ENCODE results near the gene COL20A1.

COL20A1 gene

GRCh38 chr20:63287697-63288580 lies 5.0 kb upstream of the COL20A1 start:
- Histone ChIP-seq H3K4me3 (ENCODE audit: low read length) (no peak overlapping the region), H3K27me3 (replicated peaks; ENCODE audit: control insufficient read depth, insufficient read depth, low read length) (no peaks in the 10 kb centered on the region), H3K9ac (ENCODE audit: low read length) (no peak overlapping the region), H3K36me3 (ENCODE audit: control insufficient read depth, insufficient read depth, low read length, severe bottlenecking) (peaks cover 38% of the 10 kb centered on the region), H3K9me3 (ENCODE audit: control insufficient read depth, low read length) (no peaks in the 10 kb centered on the region), H3K4me1 (ENCODE audit: control insufficient read depth, insufficient read depth, low read length) (peaks cover 8% of the 10 kb centered on the region)
- no peak for DNase-seq (ENCODE audit: low read depth)

GRCh38 chr20:63288581-63289251 lies 4.3 kb upstream of the COL20A1 start:
- no peaks in the 10 kb centered on the region for H3K9me3 ChIP-seq (ENCODE audit: control insufficient read depth, low read length)
- H3K4me1 ChIP-seq (ENCODE audit: control insufficient read depth, insufficient read depth, low read length): peaks cover 8% of the 10 kb centered on the region
- H3K27me3 ChIP-seq (replicated peaks; ENCODE audit: control insufficient read depth, insufficient read depth, low read length): no peaks in the 10 kb centered on the region
- peaks cover 30% of the 10 kb centered on the region for H3K36me3 ChIP-seq (ENCODE audit: control insufficient read depth, insufficient read depth, low read length, severe bottlenecking)
- H3K9ac ChIP-seq (ENCODE audit: low read length): no peak overlapping the region
- no peak for DNase-seq (ENCODE audit: low read depth)
- H3K4me3 ChIP-seq (ENCODE audit: low read length): no peak overlapping the region

- Histone ChIP-seq H3K9me3 (ENCODE audit: control insufficient read depth, low read length) (no peaks in the 10 kb centered on the region), H3K27me3 (replicated peaks; ENCODE audit: control insufficient read depth, insufficient read depth, low read length) (peaks cover 2% of the 10 kb centered on the region), H3K4me1 (ENCODE audit: control insufficient read depth, insufficient read depth, low read length) (peaks cover 8% of the 10 kb centered on the region), H3K36me3 (ENCODE audit: control insufficient read depth, insufficient read depth, low read length, severe bottlenecking) (peaks cover 29% of the 10 kb centered on the region), H3K4me3 (ENCODE audit: low read length) (no peak overlapping the region), H3K9ac (ENCODE audit: low read length) (no peak overlapping the region)
- DNase-seq (ENCODE audit: low read depth): no peak
Observed at GRCh38 chr20:63289311-63290135, 3.5 kb upstream of the COL20A1 start.

- no peak overlapping the region for H3K4me3 ChIP-seq (ENCODE audit: low read length)
- no peaks in the 10 kb centered on the region for H3K9me3 ChIP-seq (ENCODE audit: control insufficient read depth, low read length)
- no peak for DNase-seq (ENCODE audit: low read depth)
- H3K9ac ChIP-seq (ENCODE audit: low read length): no peak overlapping the region
- H3K27me3 ChIP-seq (replicated peaks; ENCODE audit: control insufficient read depth, insufficient read depth, low read length): peaks cover 8% of the 10 kb centered on the region
- peaks cover 8% of the 10 kb centered on the region for H3K4me1 ChIP-seq (ENCODE audit: control insufficient read depth, insufficient read depth, low read length)
- peaks cover 29% of the 10 kb centered on the region for H3K36me3 ChIP-seq (ENCODE audit: control insufficient read depth, insufficient read depth, low read length, severe bottlenecking)
Observed at GRCh38 chr20:63290136-63290676, 2.8 kb upstream of the COL20A1 start.

GRCh38 chr20:63290677-63291472 lies 2.1 kb upstream of the COL20A1 start:
- Histone ChIP-seq H3K4me1 (ENCODE audit: control insufficient read depth, insufficient read depth, low read length) (peaks cover 8% of the 10 kb centered on the region), H3K9ac (ENCODE audit: low read length) (no peak overlapping the region), H3K27me3 (replicated peaks; ENCODE audit: control insufficient read depth, insufficient read depth, low read length) (peaks cover 15% of the 10 kb centered on the region), H3K36me3 (ENCODE audit: control insufficient read depth, insufficient read depth, low read length, severe bottlenecking) (peaks cover 23% of the 10 kb centered on the region), H3K9me3 (ENCODE audit: control insufficient read depth, low read length) (no peaks in the 10 kb centered on the region), H3K4me3 (ENCODE audit: low read length) (no peak overlapping the region)
- peak; percentile 65 for DNase-seq (ENCODE audit: low read depth)

- Histone ChIP-seq H3K27me3 (replicated peaks; ENCODE audit: control insufficient read depth, insufficient read depth, low read length) (peaks cover 21% of the 10 kb centered on the region), H3K36me3 (ENCODE audit: control insufficient read depth, insufficient read depth, low read length, severe bottlenecking) (peaks cover 19% of the 10 kb centered on the region), H3K4me3 (ENCODE audit: low read length) (no peak overlapping the region), H3K4me1 (ENCODE audit: control insufficient read depth, insufficient read depth, low read length) (peaks cover 8% of the 10 kb centered on the region), H3K9ac (ENCODE audit: low read length) (no peak overlapping the region), H3K9me3 (ENCODE audit: control insufficient read depth, low read length) (no peaks in the 10 kb centered on the region)
- no peak for DNase-seq (ENCODE audit: low read depth)
Observed at GRCh38 chr20:63291811-63292210, 1.2 kb upstream of the COL20A1 start.

GRCh38 chr20:63292292-63292701 lies 689 bp upstream of the COL20A1 start:
- peaks cover 21% of the 10 kb centered on the region for H3K27me3 ChIP-seq (replicated peaks; ENCODE audit: control insufficient read depth, insufficient read depth, low read length)
- H3K36me3 ChIP-seq (ENCODE audit: control insufficient read depth, insufficient read depth, low read length, severe bottlenecking): peaks cover 18% of the 10 kb centered on the region
- DNase-seq (ENCODE audit: low read depth): no peak
- H3K9ac ChIP-seq (ENCODE audit: low read length): no peak overlapping the region
- H3K4me1 ChIP-seq (ENCODE audit: control insufficient read depth, insufficient read depth, low read length): peaks cover 8% of the 10 kb centered on the region
- H3K4me3 ChIP-seq (ENCODE audit: low read length): no peak overlapping the region
- H3K9me3 ChIP-seq (ENCODE audit: control insufficient read depth, low read length): no peaks in the 10 kb centered on the region

GRCh38 chr20:63293456-63293855 lies 470 bp downstream of the COL20A1 start:
- Histone ChIP-seq H3K4me3 (ENCODE audit: low read length) (no peak overlapping the region), H3K4me1 (ENCODE audit: control insufficient read depth, insufficient read depth, low read length) (peaks cover 8% of the 10 kb centered on the region), H3K9ac (ENCODE audit: low read length) (no peak overlapping the region), H3K36me3 (ENCODE audit: control insufficient read depth, insufficient read depth, low read length, severe bottlenecking) (peaks cover 6% of the 10 kb centered on the region), H3K27me3 (replicated peaks; ENCODE audit: control insufficient read depth, insufficient read depth, low read length) (peaks cover 24% of the 10 kb centered on the region), H3K9me3 (ENCODE audit: control insufficient read depth, low read length) (no peaks in the 10 kb centered on the region)
- DNase-seq (ENCODE audit: low read depth): no peak

GRCh38 chr20:63293871-63294535 lies 1.0 kb downstream of the COL20A1 start:
- Histone ChIP-seq H3K36me3 (ENCODE audit: control insufficient read depth, insufficient read depth, low read length, severe bottlenecking) (peaks cover under 1% of the 10 kb centered on the region), H3K9me3 (ENCODE audit: control insufficient read depth, low read length) (no peaks in the 10 kb centered on the region), H3K4me1 (ENCODE audit: control insufficient read depth, insufficient read depth, low read length) (peaks cover 8% of the 10 kb centered on the region), H3K4me3 (ENCODE audit: low read length) (no peak overlapping the region), H3K9ac (ENCODE audit: low read length) (no peak overlapping the region), H3K27me3 (replicated peaks; ENCODE audit: control insufficient read depth, insufficient read depth, low read length) (peaks cover 30% of the 10 kb centered on the region)
- no peak for DNase-seq (ENCODE audit: low read depth)

GRCh38 chr20:63294536-63294900 lies 1.5 kb downstream of the COL20A1 start:
- Histone ChIP-seq H3K4me1 (ENCODE audit: control insufficient read depth, insufficient read depth, low read length) (peaks cover 8% of the 10 kb centered on the region), H3K9me3 (ENCODE audit: control insufficient read depth, low read length) (no peaks in the 10 kb centered on the region), H3K4me3 (ENCODE audit: low read length) (no peak overlapping the region), H3K27me3 (replicated peaks; ENCODE audit: control insufficient read depth, insufficient read depth, low read length) (peaks cover 35% of the 10 kb centered on the region), H3K9ac (ENCODE audit: low read length) (no peak overlapping the region), H3K36me3 (ENCODE audit: control insufficient read depth, insufficient read depth, low read length, severe bottlenecking) (no peaks in the 10 kb centered on the region)
- no peak for DNase-seq (ENCODE audit: low read depth)
